CD1c-positive myeloid dendritic cell (primary cell): ENCODE results near the gene CRIM1.

Experiments used
- DNase-seq: peaks from one replicate; pipeline ENCODE4 v3.0.0-alpha.2; 2016; ENCODE audit errors: extremely low spot score

CRIM1 gene

GRCh38 chr2:36554531-36554930 is 199.0 kb downstream of the CRIM1 start:
- peak; percentile 64 for DNase-seq

DNA sequence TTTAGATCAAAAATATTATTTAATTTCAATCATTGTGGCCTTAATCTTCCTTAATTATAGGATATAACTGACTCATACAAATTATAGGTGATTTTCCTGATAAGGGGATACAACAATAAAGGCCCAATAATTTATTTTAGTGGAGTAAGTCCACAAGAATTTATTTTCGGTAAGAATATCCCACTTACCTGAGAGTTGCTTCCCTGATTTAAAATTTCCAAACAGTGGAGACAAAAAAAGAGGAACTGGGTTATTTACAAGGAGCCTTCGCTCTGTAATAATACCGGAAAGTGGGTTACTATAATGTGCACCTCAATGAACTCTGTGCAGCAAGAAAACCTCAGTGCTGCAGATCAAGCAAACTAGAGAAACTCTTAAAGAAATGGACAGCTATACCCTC is 200.2 kb downstream of the CRIM1 start:
- DNase-seq = no peak

- DNase-seq = no peak
Measured at GRCh38 chr2:36556842-36557241, 201.3 kb downstream of the CRIM1 start.

DNA sequence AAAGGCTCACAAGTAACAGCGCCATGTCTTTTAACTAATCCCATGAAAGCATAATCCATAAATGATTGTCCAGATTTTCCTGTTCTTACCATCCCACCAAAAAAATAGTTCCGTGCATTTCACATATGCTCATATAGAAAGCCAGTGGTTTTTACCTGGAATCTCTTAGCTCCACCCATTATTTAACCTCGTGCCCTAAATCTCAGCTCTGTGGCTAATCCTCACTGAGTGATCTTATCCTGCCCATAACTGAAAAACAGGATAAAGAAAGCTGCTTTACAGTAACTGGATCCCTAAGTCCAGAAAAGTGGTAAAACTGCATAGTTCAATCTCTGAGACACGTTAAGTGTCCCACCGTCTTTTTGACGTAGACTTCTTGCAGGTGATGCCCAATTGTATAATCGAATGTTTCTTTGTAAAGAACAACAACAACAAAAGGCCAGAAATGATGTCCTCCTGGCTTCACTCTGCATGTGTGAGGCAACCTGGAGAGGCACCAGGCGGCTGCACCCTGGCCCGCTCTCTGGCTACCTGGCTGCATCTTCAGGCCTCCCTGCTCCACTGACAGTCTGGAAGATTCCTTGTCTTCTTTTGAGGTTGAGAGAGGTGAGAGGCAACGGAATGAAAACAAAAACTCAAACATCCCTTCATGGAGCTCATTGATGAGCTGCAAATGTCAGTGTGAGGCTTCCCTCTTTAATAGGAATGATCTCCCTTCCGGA is 203.8 kb downstream of the CRIM1 start:
- DNase-seq = no peak

DNA sequence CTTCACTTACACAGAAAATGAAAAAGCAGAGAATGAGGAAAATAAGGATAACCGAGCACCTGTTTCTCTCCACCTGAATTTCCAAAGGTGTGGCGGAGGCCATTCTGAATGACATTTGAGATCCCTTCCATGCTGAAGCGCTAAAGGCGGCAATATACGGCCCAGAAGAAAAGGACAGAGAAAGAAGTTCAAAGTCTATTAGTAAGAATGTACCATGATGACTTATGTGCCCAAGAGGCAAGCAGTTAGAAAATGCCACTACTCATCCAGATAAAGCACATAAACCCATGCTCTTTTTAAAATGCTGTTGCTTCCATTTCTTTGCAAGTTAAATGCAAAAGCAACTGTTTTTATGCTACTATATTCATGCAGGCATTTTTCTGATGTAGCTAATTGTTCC is 205.1 kb downstream of the CRIM1 start:
- no peak for DNase-seq

GRCh38 chr2:36561237-36561944 is 205.8 kb downstream of the CRIM1 start:
- peak; percentile 76 for DNase-seq

DNA sequence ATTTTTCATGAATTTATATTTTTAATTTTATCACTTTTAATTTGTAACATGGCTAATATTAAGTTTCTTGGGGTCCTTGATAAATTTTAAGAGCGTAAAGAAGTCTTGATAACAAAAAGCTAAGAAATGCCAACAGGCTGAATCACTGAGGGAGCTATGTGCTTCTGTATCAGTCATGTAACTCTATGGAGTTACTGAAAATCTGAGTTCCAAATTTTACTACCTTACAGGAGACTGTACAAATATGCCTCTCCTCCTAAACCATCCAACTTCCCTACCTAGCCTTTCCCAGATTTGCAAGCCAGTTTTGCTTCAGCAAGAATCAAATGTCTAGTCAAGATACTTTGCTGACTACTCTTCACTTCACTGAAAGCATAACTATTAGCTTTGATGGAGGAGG is 206.7 kb downstream of the CRIM1 start:
- no peak for DNase-seq

- peak; percentile 26 for DNase-seq
Measured at GRCh38 chr2:36562973-36563532, 207.5 kb downstream of the CRIM1 start.

- DNase-seq = no peak
Measured at GRCh38 chr2:36564377-36564930, 208.9 kb downstream of the CRIM1 start.

GRCh38 chr2:36565712-36566111 is 210.1 kb downstream of the CRIM1 start:
- DNase-seq = no peak

DNA sequence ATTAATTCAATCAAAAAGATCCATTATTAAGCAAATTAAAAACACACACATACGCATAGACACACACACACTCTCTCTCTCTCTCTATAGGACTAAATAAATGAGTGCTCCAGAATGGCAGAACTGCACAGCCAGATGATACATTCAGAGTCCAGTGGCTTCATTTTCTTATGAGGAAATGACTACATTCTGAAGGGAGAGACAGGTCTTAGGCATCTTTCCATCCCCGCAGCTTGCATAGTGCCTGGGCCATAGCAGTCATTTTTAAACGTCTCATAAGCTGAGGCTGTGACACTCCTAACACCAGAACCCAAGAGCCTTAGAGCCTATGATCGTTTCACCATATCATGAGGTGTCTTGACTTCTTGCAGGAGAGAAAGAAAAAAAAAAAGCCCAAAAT is 211.3 kb downstream of the CRIM1 start:
- DNase-seq = no peak

GRCh38 chr2:36567711-36568408 is 212.3 kb downstream of the CRIM1 start:
- no peak for DNase-seq

DNA sequence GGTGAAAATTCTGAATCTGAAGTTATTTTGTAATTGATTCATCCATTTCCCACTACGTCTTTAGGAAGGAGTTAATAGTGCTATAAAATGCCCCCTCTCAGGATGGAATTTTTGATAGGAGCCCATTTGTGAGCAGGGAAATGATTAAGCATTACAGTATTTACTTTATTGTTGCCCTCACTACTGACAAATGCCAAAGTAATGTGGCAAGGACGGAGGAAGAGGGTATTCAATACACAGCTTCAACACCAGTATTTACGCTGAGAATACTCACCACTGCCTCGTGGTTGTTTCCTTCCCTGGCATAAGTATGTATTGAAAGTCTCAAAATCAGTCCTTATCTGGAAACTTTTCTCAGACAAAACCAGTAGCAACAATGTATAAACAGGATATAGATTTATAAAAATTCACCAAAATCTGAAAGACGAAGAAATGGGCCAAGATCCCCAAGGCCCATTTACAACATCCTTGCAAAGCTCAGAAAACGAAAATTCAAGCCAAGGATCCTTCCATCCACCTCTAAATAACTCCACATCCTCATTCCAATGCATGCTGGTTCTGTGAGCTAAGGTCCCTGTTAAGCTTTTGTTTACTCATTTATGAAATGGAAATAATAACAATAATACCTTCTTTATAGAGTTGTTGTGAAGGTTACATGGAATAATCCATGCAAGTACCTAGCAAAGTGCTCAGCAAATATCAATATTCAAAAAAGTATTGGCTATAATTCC is 213.1 kb downstream of the CRIM1 start:
- no peak for DNase-seq

DNA sequence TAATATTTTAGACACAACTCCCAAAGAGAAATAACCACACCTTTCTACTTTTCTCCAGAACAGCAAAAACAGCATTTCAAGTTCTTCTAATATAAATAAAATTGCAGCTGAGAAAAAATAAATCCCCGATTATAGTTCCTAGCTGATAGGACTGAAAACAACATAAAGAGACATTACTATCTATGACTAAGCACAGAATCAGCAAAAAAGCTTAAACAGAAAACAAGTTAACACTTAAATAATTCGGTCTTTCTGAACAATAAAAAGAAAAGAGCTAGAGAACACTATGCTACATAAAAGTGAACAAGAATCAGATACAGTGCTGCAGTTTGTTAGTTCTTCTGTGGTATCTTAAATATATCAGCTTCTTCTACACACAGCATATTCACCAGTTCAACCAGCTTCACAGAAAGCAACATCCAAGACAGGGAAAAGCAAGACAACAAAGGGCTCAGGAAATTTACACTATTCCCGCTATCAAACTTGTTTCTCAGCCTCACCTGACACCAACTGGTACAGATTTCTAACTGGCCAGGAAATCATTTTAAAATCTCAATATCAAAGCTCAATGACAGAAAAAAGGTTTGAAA is 213.8 kb downstream of the CRIM1 start:
- no peak for DNase-seq

- no peak for DNase-seq
Measured at GRCh38 chr2:36570416-36570815, 214.8 kb downstream of the CRIM1 start.

DNA sequence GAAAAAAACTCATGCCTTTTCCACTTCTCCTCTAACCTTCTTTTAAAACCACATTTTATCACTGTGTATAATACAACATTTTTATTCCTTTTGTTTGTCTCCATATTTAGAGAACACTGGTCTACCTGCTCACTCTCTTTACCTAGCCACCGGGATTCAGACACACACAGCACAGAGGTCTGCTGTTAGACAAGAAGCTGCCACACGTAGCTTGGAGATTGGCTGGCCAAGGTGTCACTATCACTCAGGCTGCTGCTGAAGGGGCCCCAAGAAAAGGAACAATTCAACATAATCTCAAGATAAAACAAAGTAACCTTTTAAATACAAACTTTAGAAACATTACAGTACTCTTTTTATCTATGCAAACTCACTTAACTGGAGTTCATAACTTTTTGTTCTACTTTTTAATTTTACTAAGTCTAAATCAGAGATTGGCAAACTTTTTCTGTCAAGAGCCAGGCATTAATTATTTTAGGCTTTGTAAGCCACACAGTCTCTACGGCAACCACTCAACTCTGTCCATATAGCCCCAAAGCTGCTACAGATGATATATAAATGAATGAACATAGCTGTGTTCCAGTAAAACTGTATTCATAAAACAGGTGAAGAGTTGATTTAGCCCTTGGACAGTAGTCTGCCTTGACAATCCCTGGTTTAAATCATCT is 216.6 kb downstream of the CRIM1 start:
- no peak for DNase-seq

- DNase-seq = no peak
Measured at GRCh38 chr2:36572719-36573059, 217.1 kb downstream of the CRIM1 start.

DNA sequence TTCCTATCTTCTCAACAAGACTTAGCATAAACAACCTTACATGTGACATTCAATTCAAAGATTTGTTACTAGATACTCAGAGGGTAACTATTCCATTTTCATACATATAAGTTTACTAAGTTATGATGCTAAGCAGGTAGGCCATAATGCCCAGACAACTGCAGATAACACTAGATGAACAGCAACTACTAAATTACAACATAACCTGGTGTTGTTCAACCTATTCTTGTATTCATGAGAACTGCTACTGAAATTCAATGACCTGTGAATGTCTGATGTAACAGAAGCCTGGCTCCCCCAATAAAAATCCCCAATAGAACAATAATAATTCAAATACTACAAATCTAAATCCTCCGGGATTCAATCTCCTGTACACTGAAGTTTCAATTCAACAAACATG is 217.6 kb downstream of the CRIM1 start:
- DNase-seq = no peak

GRCh38 chr2:36574560-36574959 is 219.0 kb downstream of the CRIM1 start:
- no peak for DNase-seq

DNA sequence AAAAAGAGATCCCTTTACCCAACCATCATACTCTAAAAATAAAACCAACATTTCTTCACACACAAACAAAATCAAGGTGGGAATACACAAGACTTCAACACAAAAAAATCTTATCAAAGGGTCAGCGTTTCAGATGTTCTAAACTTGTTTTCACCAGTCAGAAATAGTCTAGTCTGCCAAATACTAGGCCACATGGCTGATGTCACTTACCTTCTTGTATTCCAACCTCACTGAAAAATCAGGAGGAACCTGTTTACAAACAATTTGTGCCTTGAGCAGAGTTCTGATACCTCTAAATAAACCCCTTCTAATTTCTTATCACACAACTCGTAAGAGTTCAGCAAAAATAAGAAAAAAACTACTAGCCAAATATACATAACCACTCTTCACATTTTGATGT is 222.3 kb downstream of the CRIM1 start:
- DNase-seq = no peak
